Activated T-cell treated with anti-CD3 and anti-CD28 coated beads for 1 hour (primary cell): Measurements from ENCODE around the gene BST1.
A peak's percentile ranks its signal among the peaks of the same experiment; 100 is the strongest.

Experiments used
- DNase-seq: peaks from one replicate; pipeline ENCODE4 v3.0.0-alpha.2; 2020; ENCODE audit warnings: low read depth

Gene BST1

GRCh38 chr4:15676039-15676438 lies 26.8 kb upstream of the BST1 start:
- no peak for DNase-seq

DNA sequence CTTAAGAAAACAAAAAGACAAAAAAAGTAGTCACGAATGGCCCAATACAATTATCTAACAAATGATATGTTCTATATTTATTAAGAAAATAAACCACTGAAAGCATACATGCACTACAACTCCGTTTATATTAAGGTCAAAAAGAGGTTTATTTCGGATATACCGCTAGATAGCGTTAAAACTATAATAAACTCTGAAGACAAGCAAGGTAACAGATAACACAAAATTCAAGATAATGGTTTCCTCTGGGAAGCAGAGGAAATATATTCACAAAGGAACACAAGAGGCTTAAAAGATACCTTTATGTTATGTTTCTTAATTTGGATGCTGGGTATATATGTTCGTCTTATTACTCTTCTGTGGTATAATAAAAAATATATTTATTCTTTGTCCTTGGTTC lies 26.0 kb upstream of the BST1 start:
- DNase-seq = no peak

DNA sequence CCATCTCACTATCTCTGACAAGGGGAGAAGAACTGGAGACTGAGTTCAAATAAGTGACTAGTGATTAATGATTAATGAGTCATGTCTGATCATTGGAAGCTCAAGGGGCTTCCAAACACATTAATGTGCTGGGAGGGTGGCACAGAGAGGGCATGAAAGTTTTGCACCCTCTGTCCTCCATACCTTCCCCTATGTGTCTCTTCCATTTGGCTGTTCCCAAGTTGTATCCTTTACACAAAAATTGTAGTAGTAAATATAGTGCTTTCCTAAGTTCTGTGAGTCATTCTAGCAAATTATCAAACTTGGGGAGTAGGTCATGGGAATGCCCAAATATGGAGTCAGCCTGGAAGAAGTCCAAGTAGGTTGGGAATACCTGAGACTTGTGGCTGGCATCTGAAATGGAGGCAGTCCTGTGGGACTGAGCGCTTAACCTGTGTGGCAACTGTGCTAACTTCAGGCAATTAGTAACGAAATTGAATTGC lies 25.3 kb upstream of the BST1 start:
- DNase-seq = no peak

DNA sequence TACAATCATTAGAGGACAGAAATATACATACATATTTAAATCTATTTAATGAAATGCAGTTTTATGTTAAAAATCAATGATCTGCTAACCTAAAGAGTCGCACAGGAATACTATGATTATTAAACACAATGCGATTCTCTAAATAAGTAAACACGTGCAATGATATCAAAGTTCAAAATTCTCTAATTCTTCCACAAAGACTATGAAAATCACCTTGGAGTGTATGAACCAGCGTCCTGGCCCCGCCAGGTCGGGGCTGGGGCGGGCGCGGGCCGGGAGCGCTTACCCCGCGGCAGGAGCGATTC lies 21.8 kb upstream of the BST1 start:
- no peak for DNase-seq

DNA sequence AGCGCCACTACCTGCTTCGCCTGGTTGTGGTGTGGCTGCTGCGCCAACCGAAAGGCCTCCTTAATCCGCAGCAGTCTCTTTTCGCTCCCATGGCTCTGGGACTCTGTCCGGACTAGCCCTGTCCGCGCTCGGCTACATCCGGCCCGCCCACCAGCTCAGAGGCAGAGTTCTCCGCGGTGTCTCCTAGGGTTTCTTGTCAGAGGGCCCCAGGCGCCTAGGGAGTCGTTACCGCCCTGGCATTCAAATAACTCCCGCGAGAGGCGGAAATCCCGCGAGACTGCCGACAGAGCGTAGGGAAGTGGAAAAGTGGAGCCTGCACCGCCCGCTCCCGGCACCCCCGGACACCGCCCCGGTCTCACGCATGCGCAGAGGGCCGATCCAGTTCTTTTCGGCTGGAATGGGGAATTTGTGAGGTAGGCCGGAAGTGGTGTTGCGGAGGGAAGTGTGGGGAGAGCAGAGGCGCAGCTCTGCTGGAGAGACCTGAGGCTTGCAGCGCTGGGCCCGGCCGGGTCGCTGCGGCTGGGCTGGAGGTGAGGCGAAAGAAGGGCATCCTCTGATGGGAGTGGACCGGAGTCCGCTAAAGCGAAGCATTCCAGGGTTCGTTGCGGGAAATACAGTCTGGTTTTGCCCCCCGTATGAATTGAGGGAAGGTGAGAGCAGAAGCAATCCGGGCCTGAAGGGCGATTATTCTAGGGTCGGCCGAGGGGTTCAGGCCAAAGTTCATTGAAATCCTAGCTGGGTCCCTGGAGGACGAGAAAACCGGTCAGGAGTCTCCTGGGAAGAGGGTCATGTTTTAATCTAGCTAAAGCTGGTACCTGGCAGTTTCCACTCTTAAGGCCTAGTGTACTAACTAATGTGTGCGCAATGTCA lies 21.3 kb upstream of the BST1 start, which contains the start of gene FAM200B:
FAM200B (plus strand) TSS at position 456 of the 870 bp plus-strand sequence. CDS start 5,151 bp downstream, outside the sequence.
- DNase-seq = peak; percentile 99

DNA sequence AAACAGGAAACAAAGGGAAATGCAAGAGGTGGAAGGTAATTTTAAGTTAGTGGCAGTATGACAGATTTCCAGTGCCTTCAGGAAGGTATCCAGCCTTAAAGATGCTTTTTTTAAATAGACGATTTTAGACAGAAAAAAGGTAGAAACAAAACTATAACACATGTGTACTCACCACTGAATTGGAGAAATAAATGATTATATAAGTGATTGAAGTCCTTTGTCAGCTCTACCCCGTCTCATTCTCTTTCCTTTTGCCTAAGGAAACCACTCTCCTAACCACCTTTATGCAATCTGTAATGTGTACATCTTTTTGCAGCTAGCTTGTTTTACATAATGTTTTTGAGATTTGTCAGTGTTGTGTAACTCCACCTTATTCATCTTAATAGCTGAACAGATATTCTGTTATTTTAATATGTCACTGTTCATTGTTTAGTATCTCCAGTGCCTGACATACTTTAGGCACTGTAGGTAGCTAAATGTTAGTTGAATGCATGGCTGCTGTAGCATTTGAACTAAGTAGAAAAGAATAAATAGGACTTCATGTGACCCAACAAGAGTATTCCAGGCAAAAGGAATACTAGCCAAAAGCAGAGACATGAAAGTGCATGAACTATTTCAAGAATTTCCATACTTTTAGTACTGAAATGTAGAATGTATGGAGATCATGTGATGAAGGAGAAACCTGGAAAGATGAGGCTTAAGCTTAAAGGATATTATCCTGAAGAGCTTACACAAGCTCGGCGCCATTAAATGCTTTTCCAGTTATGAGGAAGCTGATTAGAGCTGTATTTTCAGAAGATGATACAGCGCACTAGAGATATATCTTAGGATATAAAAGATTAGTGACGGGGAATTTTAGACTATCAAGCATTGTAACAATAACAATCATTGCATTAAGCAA lies 20.4 kb upstream of the BST1 start:
- no peak for DNase-seq

DNA sequence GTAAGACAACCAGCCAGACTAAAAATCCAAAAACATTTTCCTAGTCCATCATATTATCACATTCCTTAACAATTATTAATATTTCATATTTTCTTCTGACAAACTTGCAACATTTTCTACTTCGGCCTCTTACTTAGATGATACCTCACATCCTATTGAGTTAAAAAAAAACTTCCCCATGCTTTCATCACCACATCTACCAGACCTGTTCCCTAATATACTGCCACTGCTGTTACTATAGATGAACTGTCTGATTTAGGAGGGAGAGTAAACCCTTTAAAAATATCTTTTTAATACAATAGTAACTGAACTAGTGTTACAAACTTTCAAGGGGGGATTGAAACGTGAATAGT lies 19.7 kb upstream of the BST1 start:
- no peak for DNase-seq

DNA sequence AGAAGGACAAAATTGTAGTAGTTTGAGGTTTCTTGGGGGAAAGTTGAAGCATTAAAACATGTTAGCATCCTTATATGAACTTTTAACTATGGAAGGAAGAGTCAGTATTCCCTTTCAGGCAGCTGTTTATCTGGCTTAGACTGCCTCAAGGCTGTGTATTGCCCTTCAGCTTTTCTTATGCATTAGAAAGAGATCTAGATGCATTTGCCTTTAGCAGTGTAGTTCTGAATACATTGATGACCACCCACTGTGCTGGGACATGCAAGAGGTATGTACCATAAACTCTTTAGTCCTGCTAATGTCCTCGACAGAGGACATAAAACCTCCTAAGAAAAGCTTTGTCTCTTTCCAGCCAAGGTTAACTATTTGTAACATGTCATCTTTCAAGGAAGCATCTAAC lies 18.4 kb upstream of the BST1 start:
- DNase-seq = no peak

DNA sequence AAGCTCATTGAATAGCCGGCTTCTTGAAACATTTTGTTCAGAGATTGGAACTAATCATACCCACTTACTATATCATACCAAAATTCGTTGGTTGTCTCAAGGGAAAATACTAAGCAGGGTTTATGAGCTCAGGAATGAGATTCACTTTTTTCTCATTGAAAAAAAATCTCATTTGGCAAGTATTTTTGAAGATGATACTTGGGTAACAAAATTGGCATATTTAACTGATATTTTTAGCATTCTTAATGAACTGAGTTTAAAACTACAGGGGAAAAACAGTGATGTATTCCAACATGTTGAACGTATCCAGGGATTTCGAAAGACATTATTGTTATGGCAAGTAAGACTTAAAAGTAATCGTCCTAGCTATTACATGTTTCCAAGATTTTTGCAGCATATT lies 14.8 kb upstream of the BST1 start:
- DNase-seq = no peak

GRCh38 chr4:15689540-15689939 lies 13.3 kb upstream of the BST1 start:
- DNase-seq = no peak

- DNase-seq = no peak
Measured at GRCh38 chr4:15690020-15690809, 12.7 kb upstream of the BST1 start.

- no peak for DNase-seq
Measured at GRCh38 chr4:15691346-15692135, 11.3 kb upstream of the BST1 start.

DNA sequence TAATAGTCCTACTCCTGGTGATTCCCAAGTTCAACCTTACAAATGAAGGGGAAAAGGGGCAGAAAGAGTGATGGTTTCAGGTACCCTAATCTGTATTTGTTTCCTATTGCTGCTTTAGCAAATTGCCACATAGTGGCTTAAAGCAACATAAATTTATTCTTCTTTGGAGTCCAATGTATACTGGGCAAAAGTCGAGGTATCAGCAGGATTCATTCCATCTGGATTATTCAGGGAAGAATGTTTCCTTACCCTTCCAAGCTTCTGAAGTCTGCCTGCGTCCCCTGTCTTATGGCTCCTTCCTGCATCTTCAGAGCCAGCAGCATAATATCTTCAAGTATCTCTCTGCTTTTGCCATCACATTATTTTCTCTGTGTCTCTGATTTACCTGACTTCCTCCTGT lies 10.3 kb upstream of the BST1 start:
- no peak for DNase-seq

- no peak for DNase-seq
Measured at GRCh38 chr4:15694431-15694830, 8.4 kb upstream of the BST1 start.

DNA sequence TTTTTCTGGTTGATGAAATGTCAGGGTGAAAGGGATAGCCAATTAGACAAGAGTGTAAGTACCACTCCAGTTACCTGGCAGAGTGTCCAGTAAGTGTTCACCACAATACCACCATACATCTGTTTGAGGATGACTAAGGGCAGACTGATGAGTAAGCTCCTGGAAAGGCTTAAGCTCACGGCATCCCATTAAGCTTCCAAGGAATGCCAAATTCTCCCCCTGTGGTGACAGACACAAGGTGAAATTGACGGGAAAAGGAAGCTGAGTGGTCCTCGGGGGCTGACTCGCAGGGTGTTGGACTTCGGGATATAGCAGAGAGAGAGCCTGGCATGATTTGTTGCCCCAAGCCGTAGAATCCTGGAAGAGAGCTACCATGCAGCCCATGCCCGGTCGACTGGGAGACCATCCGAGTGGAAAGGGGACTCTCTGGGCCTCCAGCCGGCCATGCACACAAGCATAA lies 7.6 kb upstream of the BST1 start:
- no peak for DNase-seq

GRCh38 chr4:15695729-15696128 lies 7.1 kb upstream of the BST1 start:
- DNase-seq = no peak

- no peak for DNase-seq
Measured at GRCh38 chr4:15696866-15697265, 6.0 kb upstream of the BST1 start.

- no peak for DNase-seq
Measured at GRCh38 chr4:15703439-15703838, 574 bp downstream of the BST1 start.

DNA sequence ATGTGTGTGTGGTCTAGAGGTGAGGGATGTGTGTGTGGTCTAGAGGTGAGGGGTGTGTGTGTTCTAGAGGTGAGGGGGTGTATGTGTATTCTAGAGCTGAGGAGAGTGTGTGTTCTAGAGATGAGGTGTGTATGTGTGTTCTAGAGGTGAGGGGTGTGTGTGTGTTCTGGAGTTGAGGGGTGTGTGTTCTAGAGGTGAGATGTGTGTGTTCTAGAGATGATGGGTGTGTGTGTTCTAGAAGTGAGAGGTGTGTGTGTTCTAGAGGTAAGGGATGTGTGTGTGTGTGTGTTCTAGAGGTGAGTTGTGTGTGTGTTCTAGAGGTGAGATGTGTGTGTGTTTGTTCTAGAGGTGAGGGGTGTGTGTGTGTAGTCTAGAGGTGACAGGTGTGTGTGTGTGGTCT lies 1.3 kb downstream of the BST1 start:
- DNase-seq = no peak

GRCh38 chr4:15706646-15707362 lies 3.9 kb downstream of the BST1 start:
- no peak for DNase-seq

DNA sequence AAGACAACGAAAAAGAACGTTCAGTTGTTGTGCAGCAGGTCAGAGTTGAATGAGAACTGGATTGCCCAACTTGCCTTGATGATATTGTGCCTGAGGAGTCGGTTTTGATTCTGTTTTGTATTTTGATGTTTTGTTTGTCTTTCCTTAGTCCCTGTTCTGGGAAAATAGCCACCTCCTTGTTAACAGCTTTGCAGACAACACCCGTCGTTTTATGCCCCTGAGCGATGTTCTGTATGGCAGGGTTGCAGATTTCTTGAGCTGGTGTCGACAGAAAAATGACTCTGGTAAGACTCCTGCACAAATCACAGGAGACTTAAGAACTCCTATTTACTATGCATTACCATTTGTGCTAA lies 4.5 kb downstream of the BST1 start:
- DNase-seq = no peak
